HG03342 (cell line): ENCODE measurements around the gene HS3ST4.
"Not testable (repeated sequence)": the region's sequence is repeated elsewhere in the genome, so short reads cannot be mapped to it uniquely, and the experiment has no call there.

Source experiments
- ATAC-seq: cut with Tn5 transposase; IDR thresholded peaks from one replicate; pipeline ENCODE4 v1.9.1; 2021; ENCODE audit warnings: mild to moderate bottlenecking, moderate library complexity; ENCODE audit not compliant: unreplicated experiment

Gene HS3ST4

DNA sequence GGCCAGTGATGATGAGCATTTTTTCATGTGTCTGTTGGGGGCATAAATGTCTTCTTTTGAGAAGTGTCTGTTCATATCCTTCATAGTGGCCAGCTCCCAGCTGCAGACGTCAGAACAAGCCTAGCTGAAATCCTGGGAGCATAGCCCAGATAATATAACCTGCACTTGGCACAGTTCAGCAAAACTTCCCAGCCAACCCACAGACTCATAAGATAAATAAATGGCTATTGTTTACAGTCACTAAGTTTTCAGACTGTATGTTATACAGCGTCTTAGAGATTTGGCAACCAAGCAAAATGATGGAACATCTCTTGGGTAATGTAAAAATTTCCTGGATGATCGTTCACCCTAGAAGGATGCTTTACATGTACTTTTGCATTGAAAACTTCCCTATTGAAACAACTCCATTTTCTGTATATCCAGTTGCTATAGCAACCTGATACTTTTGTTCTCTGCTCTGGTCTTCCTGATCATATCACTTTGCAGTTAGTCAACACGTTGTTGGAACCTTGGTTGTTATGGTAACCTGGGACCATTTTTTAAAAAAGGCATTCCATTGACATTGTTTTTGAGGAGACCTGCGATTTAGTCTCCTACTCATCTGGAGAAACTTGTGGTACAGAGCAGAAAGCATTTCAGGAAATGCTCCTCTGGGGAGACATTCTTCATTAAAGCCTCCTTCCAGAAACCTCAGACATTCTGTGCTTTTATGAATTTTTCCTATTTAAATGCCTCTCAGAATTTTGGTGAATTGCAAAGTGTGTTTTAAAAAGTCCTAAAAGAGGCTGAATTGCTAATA, 378.7 kb downstream of the HS3ST4 start:
- no peak for ATAC-seq

DNA sequence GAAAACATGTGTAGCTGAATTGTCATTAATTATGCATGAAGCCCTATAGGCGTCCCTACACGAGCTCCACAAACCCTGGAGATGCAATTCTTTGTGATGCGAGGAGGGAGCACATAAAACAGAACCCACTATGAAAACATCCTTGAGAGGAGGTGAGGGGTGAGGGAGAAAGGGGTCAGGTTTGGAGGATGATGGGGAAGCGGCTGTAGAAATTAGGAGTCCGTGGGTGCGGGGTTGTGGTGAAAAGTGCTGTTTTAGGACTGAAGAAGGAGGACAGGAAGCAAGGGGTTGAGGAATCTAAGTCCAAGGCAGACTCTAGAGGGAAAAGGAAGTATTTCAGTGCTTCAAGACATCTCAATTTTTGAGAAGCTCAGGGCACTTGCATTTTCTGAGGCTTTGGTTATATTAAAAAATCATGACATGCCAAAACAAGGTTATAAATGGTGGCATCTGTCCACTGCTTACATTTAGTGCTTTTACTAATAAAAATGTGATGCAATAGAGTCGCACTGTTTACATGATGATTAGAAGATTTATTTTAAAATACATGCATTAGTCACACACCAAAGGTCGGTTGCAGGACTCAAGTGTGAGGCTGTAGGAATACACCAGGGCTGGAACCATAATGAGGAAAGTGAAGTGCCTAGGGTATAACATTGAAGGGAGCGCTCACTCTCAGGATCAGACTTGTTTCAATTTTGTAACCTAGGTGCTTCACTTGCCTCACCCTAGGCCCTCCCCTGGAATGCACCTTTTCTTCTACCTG, 379.5 kb downstream of the HS3ST4 start:
- no peak for ATAC-seq

DNA sequence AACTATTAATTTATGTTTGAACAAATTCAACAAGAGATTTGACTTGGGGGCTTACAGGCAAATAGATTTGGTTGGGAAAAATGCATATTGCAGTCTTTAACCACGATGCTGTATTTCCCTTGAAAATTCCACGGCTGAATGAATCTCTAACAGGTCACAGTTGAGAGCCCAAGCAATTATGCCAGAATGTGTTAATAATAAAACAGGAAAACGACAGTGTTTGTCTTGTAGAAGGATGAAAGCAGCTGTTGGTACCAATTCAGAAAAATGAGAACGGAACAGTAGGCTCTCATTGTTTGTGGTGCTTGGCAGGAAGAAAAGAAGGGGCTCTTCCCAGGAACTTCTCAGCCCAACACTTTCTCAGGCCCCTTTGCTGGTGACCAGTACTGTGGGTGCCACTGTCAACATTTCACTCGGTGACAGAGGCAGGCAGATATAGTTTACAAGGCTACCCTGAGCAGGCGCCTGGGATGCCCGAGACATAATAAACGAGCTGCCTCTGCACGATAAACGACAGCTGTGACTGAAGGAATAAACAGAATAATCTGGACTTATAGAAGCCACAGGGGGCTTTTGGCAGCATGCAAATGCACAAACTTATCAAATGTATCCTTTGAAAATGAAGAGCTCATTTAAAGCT, 387.1 kb downstream of the HS3ST4 start:
- ATAC-seq = no peak

DNA sequence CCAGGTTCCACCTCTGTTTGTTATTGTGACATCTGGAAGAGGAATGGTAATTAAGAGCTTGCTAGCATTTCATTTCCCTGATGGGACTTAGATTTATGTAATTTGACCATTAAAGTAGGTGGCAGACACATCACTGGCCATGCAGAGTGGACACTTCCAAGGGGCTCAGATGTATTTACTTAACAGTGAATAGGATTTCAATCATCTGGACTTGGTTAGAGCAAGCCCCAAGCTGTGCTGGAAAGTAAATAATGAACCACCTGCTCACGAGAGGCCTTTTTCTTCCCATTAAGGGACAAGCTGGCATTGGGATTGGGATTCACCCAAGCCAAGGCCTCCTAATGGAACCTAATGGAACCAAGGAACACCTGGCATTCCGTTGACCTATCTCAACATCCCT, 395.3 kb downstream of the HS3ST4 start:
- ATAC-seq = no peak

- no peak for ATAC-seq
Observed at GRCh38 chr16:26091511-26091910, 399.8 kb downstream of the HS3ST4 start.

DNA sequence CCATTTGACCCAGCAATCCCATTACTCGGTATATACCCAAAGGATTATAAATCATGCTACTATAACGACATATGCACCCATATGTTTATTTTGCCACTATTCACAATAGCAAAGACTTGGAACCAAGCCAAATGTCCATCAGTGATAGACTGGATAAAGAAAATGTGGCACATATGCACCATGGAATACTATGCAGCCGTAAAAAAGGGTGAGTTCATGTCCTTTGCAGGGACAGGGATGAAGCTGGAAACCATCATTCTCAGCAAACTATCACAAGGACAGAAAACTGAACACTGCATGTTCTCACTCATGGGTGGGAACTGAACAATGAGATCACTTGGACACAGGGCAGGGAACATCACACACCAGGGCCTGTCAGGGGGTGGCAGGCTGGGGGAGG, 406.4 kb downstream of the HS3ST4 start:
- ATAC-seq = not testable (repeated sequence)

DNA sequence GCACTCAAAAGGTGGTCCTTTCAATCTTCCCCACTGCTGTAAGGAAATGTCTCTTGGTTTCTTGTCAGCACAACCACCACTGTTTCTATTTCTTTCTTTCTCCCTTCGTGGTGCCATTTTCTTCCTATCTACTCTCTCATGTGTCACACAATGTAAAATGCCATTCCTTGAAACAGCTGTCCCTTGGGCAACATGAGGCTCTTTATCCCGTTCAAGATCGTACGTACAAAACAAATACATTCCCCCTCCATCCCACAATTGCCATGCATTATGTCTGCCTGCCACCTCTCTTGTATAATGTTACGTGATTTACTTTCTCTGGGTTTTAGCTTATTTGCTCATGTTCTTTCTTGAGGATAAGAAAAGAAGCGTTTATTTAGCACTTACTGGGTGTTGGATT, 410.6 kb downstream of the HS3ST4 start:
- ATAC-seq = no peak

- no peak for ATAC-seq
Observed at GRCh38 chr16:26108836-26109505, 417.2 kb downstream of the HS3ST4 start.

- ATAC-seq = no peak
Observed at GRCh38 chr16:26111900-26112299, 420.1 kb downstream of the HS3ST4 start.

DNA sequence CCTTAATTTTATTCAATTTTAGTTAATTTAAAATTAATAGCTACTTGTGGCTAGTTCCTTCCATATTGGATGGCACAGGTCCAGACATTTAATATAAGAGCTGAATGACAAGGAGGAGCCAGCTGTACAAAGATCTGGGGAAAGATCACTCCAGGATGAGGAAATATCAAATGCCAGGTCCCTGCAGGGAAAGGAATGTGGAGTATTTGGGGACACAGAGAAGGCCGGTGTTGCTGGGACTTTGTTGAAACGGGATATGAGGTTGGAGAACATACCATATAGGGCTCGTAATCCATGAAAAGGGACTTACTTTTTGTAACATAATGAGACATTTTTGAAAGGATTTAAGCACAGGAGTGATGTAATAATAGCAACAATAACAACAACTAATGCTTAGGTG, 426.8 kb downstream of the HS3ST4 start:
- no peak for ATAC-seq

DNA sequence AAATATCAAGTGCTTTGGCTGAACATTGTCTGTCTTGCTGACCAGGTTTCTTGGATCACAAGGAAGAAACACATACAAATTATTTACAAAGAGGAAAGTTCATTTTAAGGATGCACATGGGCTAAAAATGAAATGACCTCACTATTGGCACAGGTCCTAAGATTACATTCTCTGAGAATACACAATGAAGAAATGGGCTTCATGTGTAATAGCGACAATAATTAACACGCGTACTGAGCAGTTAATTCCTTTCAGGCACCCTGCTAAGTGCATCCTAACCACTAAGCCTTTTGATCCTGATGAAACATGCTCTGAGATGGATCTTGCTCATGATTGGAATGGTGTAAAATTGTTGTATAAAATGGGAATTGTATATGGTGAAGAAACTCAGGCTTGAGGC, 429.0 kb downstream of the HS3ST4 start:
- ATAC-seq = no peak

DNA sequence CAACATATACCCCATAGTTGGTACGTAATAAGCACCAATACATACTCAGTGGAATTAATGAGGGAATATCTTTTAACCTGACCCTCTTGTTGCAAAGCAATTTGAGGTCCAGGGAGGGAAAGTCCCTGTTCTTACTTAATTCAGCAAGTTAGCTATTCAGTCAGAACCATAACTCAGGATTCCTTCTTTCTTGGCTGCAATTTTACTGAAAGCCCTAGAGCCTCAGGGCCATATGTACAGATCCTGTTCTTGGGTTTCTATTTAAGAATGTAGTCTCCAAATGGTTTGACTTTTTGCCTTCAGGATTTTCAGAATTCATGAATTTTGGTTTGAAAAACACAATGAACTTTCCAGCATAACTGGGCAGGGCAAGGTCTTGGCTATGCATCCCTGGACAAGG, 436.5 kb downstream of the HS3ST4 start:
- no peak for ATAC-seq

GRCh38 chr16:26129997-26130396, 438.2 kb downstream of the HS3ST4 start:
- no peak for ATAC-seq

DNA sequence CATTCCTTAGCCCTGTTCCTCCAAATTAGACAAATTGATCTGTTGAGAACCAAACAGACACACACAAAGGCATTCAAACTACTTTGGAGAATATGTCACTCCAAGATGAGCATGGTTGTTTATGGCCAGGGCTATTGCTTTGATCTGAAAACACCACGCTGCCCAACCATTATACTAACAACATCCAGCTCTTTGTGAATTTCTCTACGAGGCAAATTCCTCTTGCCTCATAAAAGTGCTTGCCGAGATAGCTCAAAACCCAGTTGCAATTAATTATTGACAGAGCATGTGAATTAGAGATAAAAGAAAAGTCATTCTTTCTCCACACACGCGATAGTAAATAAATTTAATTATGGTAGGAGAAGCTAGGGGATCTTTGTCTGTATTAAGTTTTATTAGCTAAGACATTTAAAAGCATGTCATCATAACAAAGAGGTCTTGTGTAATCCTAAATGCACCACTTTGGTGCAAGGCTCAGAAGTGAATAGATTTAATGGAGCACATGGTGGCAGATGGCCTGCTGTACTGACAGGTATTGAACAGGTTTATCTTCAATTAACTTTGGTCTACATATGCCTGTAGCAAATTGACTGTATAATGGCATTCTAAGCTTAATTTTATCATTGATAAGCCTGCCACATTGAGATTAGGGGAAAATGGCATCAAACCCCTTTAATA, 441.8 kb downstream of the HS3ST4 start:
- ATAC-seq = no peak

- ATAC-seq = no peak
Observed at GRCh38 chr16:26134588-26134987, 442.8 kb downstream of the HS3ST4 start.

DNA sequence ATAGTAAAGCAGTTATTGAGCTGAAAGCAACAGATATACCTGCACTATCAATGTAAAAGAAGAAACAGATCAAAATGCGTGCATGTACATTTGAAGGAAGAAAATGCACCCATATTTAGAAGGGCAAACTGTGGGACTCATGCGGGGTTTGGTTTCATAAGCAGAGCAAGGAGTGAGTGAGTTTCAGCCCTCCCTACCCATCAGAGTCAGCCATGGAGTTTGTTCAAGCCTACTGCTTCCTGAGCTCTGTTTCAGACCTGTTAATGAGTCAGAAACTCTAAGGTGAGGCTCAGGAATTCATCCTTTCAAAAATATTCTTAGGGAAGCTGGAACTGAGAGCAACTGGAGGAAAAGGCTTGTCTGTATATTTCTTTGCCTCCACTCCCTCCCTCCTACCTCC, 446.2 kb downstream of the HS3ST4 start:
- no peak for ATAC-seq

GRCh38 chr16:26139091-26139490, 447.3 kb downstream of the HS3ST4 start:
- ATAC-seq = no peak

DNA sequence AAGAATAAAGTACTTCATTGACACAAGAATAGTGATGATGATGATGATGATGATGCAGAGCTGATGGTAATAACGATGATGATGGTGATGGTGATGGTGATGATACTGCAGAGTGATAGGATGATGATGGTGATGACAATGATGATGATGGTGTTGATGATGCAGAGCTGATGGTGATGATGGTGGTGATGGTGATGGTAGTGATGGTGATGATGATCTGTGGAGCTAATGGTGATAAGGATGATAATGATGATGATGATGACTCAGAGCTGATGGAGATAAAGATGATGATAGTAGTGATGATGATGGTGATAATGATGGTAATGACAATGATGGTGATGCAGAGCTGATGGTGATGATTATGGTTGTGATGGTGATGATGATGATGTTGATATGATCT, 448.1 kb downstream of the HS3ST4 start:
- no peak for ATAC-seq

DNA sequence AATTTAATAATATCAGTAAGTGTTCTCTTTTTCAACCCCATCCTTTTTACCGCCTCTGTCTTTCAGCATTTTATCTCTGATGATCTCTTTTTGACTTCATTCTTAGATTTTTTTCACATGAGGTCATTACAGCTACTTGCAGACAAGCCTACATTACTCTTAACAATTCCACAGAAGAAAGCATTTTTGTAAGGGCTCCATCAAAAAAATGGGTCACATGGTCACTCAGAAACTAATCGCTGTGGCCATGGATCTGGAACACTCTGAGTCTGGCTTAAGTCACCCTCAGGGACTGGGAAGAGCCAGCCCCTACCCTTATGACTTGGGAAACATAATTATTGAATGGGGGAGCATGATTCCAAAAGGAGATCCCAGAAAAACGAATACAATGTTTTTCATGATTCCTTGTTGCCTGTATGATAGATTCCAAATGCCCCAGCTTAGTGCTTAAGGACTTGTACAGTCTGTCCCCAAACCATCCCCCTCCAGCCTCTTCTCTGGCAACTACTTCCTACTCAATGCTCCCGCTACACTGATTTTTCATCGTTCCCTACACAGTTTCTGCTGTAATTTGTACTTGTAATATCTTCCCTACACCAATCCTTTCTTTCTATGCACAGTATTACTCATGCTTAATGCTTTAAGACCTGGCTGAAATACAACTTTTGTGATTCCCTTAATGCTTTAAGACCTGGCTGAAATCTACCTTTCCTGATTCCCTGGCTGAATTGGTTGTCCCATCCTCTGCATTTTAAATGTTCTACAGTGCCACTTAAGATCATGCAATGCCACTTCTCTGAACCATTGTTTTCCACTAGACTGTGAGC, 457.8 kb downstream of the HS3ST4 start:
- ATAC-seq = no peak

DNA sequence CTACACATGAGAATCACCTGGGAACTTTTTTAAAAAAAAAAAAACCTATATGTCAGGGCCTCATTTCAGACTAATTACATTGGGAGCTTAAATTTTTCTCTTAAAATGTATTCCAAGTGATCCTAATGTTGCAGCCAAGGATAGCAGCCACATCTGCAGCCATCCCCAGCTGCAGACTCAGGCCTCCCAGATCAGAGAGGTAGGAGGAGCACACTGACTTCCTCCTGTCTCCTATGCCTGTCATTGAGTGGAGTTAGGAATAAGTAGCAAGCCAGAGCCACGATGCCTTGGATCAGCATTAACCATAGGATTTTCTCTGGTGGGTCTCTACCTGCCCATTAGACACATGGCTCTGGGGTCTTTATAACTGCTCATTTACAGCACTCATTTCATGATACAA, 463.5 kb downstream of the HS3ST4 start:
- no peak for ATAC-seq
